GM12878 (cell line): ENCODE data around the gene SEC11A. TPM values are rescaled to one million over a fixed set of nuclear protein-coding genes. Genes with fewer than 3 reads are reported as not detected.

Source experiments
- ATF2 ChIP-seq: IDR thresholded peaks from 2 replicates; pipeline ENCODE4 v1.6.1; 2012; ENCODE audit warnings: low read length, inconsistent platforms
- BHLHE40 ChIP-seq, 2 experiments: fragments of 450-650 bp in 1 of 2; IDR thresholded peaks; 2 replicates each; pipeline ENCODE4 v1.6.1; 2011 to 2017; ENCODE audit warnings: low read depth in 2 of 2, borderline replicate concordance in 1 of 2, improper control_type of control experiment in 1 of 2, low read length in 1 of 2, mild to moderate bottlenecking in 1 of 2
- CEBPZ ChIP-seq: fragments of 150-350 bp; IDR thresholded peaks from 2 replicates; pipeline ENCODE4 v1.6.1; 2016; ENCODE audit warnings: low read depth, low read length
- CHD2 ChIP-seq: IDR thresholded peaks from 2 replicates; pipeline ENCODE4 v1.6.1; 2011; ENCODE audit warnings: low read depth, low read length, improper control_type of control experiment, borderline replicate concordance
- E2F4 ChIP-seq: IDR thresholded peaks from 2 replicates; pipeline ENCODE4 v1.6.1; 2012; ENCODE audit warnings: low read depth, low read length, improper control_type of control experiment
- ELK1 ChIP-seq: IDR thresholded peaks from 2 replicates; pipeline ENCODE4 v1.6.1; 2012; ENCODE audit warnings: low read depth, low read length, improper control_type of control experiment
- EZH2 ChIP-seq: IDR thresholded peaks from 2 replicates; pipeline ENCODE4 v1.6.1; 2012; ENCODE audit warnings: low read depth, mild to moderate bottlenecking, control low read depth, inconsistent platforms, low read length, borderline replicate concordance; ENCODE audit not compliant: control insufficient read depth
- GABPA ChIP-seq: IDR thresholded peaks from 2 replicates; pipeline ENCODE4 v1.6.1; 2014; ENCODE audit warnings: antibody characterized with exemption, low read depth, mild to moderate bottlenecking, inconsistent platforms
- GATAD2B ChIP-seq: fragments of 450-650 bp; conservative IDR thresholded peaks from 2 replicates; pipeline ENCODE4 v1.6.1; 2017; ENCODE audit warnings: low read depth, mild to moderate bottlenecking, moderate library complexity
- HCFC1 ChIP-seq: fragments of 150-350 bp; IDR thresholded peaks from 2 replicates; pipeline ENCODE4 v1.6.1; 2014; ENCODE audit warnings: low read length
- HDAC2 ChIP-seq: fragments of 200-600 bp; sonication (generic); IDR thresholded peaks from 2 replicates; pipeline ENCODE4 v1.6.1; 2017
- HDGF ChIP-seq: fragments of 450-650 bp; IDR thresholded peaks from 2 replicates; pipeline ENCODE4 v1.6.1; 2016; ENCODE audit warnings: antibody characterized with exemption
- NBN ChIP-seq: fragments of 450-650 bp; IDR thresholded peaks from 2 replicates; pipeline ENCODE4 v1.6.1; 2016
- NFYA ChIP-seq: IDR thresholded peaks from 2 replicates; pipeline ENCODE4 v1.6.1; 2011; ENCODE audit warnings: low read depth, mild to moderate bottlenecking, low read length, improper control_type of control experiment, borderline replicate concordance
- NR2C1 ChIP-seq: fragments of 450-650 bp; IDR thresholded peaks from 2 replicates; pipeline ENCODE4 v1.6.1; 2017; ENCODE audit warnings: antibody characterized with exemption, mild to moderate bottlenecking, moderate library complexity
- POLR2AphosphoS5 ChIP-seq: IDR thresholded peaks from 2 replicates; pipeline ENCODE4 v1.6.1; 2011; ENCODE audit warnings: mild to moderate bottlenecking, low read length, inconsistent platforms
- POU2F2 ChIP-seq: IDR thresholded peaks from 3 replicates; pipeline ENCODE4 v1.6.1; 2011; ENCODE audit warnings: low read depth, mild to moderate bottlenecking, low read length, borderline replicate concordance
- RUNX3 ChIP-seq: IDR thresholded peaks from 2 replicates; pipeline ENCODE4 v1.6.1; 2012; ENCODE audit warnings: low read length, inconsistent platforms
- SIX5 ChIP-seq: IDR thresholded peaks from 2 replicates; pipeline ENCODE4 v1.6.1; 2011; ENCODE audit warnings: mild to moderate bottlenecking, low read depth, low read length, moderate library complexity; ENCODE audit not compliant: severe bottlenecking
- SMARCA5 ChIP-seq: fragments of 450-650 bp; IDR thresholded peaks from 2 replicates; pipeline ENCODE4 v1.6.1; 2017; ENCODE audit warnings: mild to moderate bottlenecking
- TCF3 ChIP-seq: IDR thresholded peaks from 2 replicates; pipeline ENCODE4 v1.6.1; 2012; ENCODE audit warnings: low read depth, mild to moderate bottlenecking, low read length, borderline replicate concordance; ENCODE audit not compliant: insufficient read depth
- USF2 ChIP-seq: IDR thresholded peaks from 2 replicates; pipeline ENCODE4 v1.6.1; 2011; ENCODE audit warnings: low read depth, low read length, improper control_type of control experiment, borderline replicate concordance
- YBX1 ChIP-seq: fragments of 450-650 bp; IDR thresholded peaks from 2 replicates; pipeline ENCODE4 v1.6.1; 2016; ENCODE audit warnings: antibody characterized with exemption
- YY1 ChIP-seq: IDR thresholded peaks from 2 replicates; pipeline ENCODE4 v1.6.1; 2011; ENCODE audit warnings: low read depth, mild to moderate bottlenecking, low read length
- ZNF274 ChIP-seq: IDR thresholded peaks from one replicate; pipeline ENCODE4 v1.8.0; 2011; ENCODE audit not compliant: insufficient read length, insufficient read depth
- polyA plus RNA-seq, 11 experiments: library from polyadenylated mRNA; depleted of rRNA in 4 of 11; unstranded in 6 of 11; stranded (reverse) in 5 of 11; fragments of >200 nt; fragmentation: Nextera tagmentation in 4 of 11; fragmentation: Illumina TruSeq in 1 of 11; extraction: Ambion mirVana in 4 of 11; extraction: Trizol in 1 of 11; gene quantifications; 1 replicate in 1 of 11; 2 replicates in 10 of 11; pipeline versions ENCODE4 v1.2.1 to v1.2.3, GENCODE V29; 2011 to 2016; ENCODE audit warnings: inconsistent platforms in 2 of 11, missing spikeins in 2 of 11, low read depth in 1 of 11
- total RNA-seq, 4 experiments: library from RNA; depleted of rRNA in 3 of 4; stranded (reverse); fragments of >200 nt in 3 of 4; fragmentation: Illumina TruSeq in 1 of 4; extraction: Trizol in 1 of 4; gene quantifications; 2 replicates each; pipeline versions ENCODE4 v1.2.1 to v1.2.3, GENCODE V29; 2013 to 2021

Gene SEC11A
- total and polyA plus RNA-seq, 10 of the 15 experiments (the other 5 are each of a cell fraction or from before 2014, with no cell fraction given), result 99.2 to 159 (median 143) TPM

- no peak for TF ChIP-seq NFYA
- TF ChIP-seq ATF2, result no peak
- TF ChIP-seq GABPA, result no peak
- no peak for TF ChIP-seq NR2C1
- no peak for TF ChIP-seq HCFC1
- TF ChIP-seq NBN, result peak; percentile 74
- no peak for TF ChIP-seq USF2
- no peak for TF ChIP-seq POU2F2
- peak; percentile 74; the same call in 1 of the 2 replicates for TF ChIP-seq HDGF
- TF ChIP-seq E2F4, result no peak
- no peak for TF ChIP-seq CHD2
- TF ChIP-seq SIX5, result no peak
- TF ChIP-seq GATAD2B, result 0 out of 2 replicates have a peak, but pooled peaks have one; percentile 64
- peak; percentile 47; the same call in 1 of the 2 replicates for TF ChIP-seq YY1
- TF ChIP-seq CEBPZ, result no peak; the same call in 1 of the 2 replicates
- no peak for TF ChIP-seq YBX1
- TF ChIP-seq HDAC2, result no peak
- peak; percentile 10 to 47; a peak in 1 of 4 replicates for TF ChIP-seq BHLHE40 (IDR thresholded peaks at IDR 0.05; ENCODE audit: borderline replicate concordance in 1 of 2, low read depth in 2 of 2, low read length in 1 of 2)
- TF ChIP-seq EZH2, result no peak
- TF ChIP-seq ZNF274, result no peak
- peak; percentile 74 for TF ChIP-seq RUNX3
- TF ChIP-seq SMARCA5, result 0 out of 2 replicates have a peak, but pooled peaks have one; percentile 75
- no peak for TF ChIP-seq POLR2AphosphoS5
- TF ChIP-seq TCF3, result no peak
- TF ChIP-seq ELK1, result no peak
Measured at GRCh38 chr15:84750583-84751092, 34.7 kb upstream of the SEC11A start (continued).
